BJ (cell line): ENCODE measurements around the gene PIP5K1C. TPM values are rescaled to one million over a fixed set of nuclear protein-coding genes. Genes with fewer than 3 reads are reported as not detected.

ENCODE experiments used
- CTCF ChIA-PET: fragments of 350-600 bp; formaldehyde crosslinking; extraction: SDS; loops from one replicate; lab custom pipeline; 2021; ENCODE audit warnings: antibody characterized with exemption, inconsistent platforms; lab: Yijun Ruan, JAX
- POLR2A ChIA-PET: fragments of 300-600 bp; sonication (Branson Sonifier 250); formaldehyde crosslinking; extraction: SDS; loops from one replicate; lab custom pipeline; 2021; ENCODE audit warnings: antibody characterized with exemption; lab: Charles Lee
- DNase-seq: peaks from one replicate; pipeline ENCODE4 v3.0.0-alpha.2; 2011; ENCODE audit warnings: low read depth
- H3K27me3 ChIP-seq: 2 replicates; pipeline ENCODE4 v1.6.0; 2011; ENCODE audit warnings: low read length; ENCODE audit not compliant: control insufficient read depth, insufficient read depth
- H3K36me3 ChIP-seq: 2 replicates; pipeline ENCODE4 v1.5.1; 2011; ENCODE audit warnings: low read length; ENCODE audit not compliant: control insufficient read depth, insufficient read depth
- H3K4me3 ChIP-seq: 2 replicates; pipeline ENCODE4 v1.5.1; 2011; ENCODE audit warnings: low read depth, mild to moderate bottlenecking, control low read depth, low read length
- CTCF ChIP-seq: IDR thresholded peaks from 2 replicates; pipeline ENCODE4 v1.5.1; 2011; ENCODE audit warnings: low read depth, mild to moderate bottlenecking, control low read depth, inconsistent platforms, low read length, moderate library complexity; ENCODE audit not compliant: insufficient read depth
- polyA plus RNA-seq: library from polyadenylated mRNA; depleted of rRNA; stranded (reverse); fragments of >200 nt; gene quantifications from 2 replicates; pipeline ENCODE4 v1.2.3, GENCODE V29; 2011

Gene PIP5K1C
- polyA plus RNA-seq, 1 experiment = 35.3 TPM

- DNase-seq = no peak
- no peak overlapping the region for H3K4me3 ChIP-seq
- POLR2A ChIA-PET = interaction anchor here (0.6 kb wide), 1 partner anchor 9 kb away, joined by 9 read pairs; no protein-coding TSS in a partner anchor
- no peaks in the 10 kb centered on the region for H3K36me3 ChIP-seq
- H3K27me3 ChIP-seq = peaks cover 3% of the 10 kb centered on the region
- CTCF ChIA-PET = interaction anchor here (0.7 kb wide), 1 partner anchor 106 kb away, joined by 4 read pairs; no protein-coding TSS in a partner anchor
- no peak for TF ChIP-seq CTCF
These were observed 15.9 kb upstream of the PIP5K1C start for GRCh38 chr19:3716147-3716668.

- no peak for DNase-seq
- no peak for TF ChIP-seq CTCF
- H3K36me3 ChIP-seq = no peaks in the 10 kb centered on the region
- no peak overlapping the region for H3K4me3 ChIP-seq
- ChIA-PET POLR2A (interaction anchor here (0.7 kb wide), 1 partner anchor 43 kb away, joined by 12 read pairs; no protein-coding TSS in a partner anchor), CTCF (no interaction called here)
- peaks cover 6% of the 10 kb centered on the region for H3K27me3 ChIP-seq
These were observed 12.7 kb upstream of the PIP5K1C start for GRCh38 chr19:3712663-3713611.

- DNase-seq = no peak
- Histone ChIP-seq H3K36me3 (no peaks in the 10 kb centered on the region), H3K27me3 (peaks cover 10% of the 10 kb centered on the region), H3K4me3 (no peak overlapping the region)
- TF ChIP-seq CTCF = no peak
- CTCF ChIA-PET = interaction anchor here (0.6 to 1.8 kb wide), 5 partner anchors 9 to 225 kb away, joined by 3 to 7 read pairs (median 4); partner anchors contain the start of gene PIP5K1C
- POLR2A ChIA-PET = interaction anchor here (0.5 kb wide), 1 partner anchor 372 kb away, joined by 22 read pairs; no protein-coding TSS in a partner anchor
These were observed 10.1 kb upstream of the PIP5K1C start for GRCh38 chr19:3710265-3710812.

GRCh38 chr19:3708207-3708931 is 8.1 kb upstream of the PIP5K1C start, which contains the start of gene TJP3:
Gene TJP3, plus strand, starts transcription at chr19:3708384. Its CDS starts 20,049 bp downstream, at chr19:3728433.
- H3K36me3 ChIP-seq = no peaks in the 10 kb centered on the region
- ChIA-PET CTCF (interaction anchor here (0.8 to 4.5 kb wide), 6 partner anchors 11 to 403 kb away, joined by 3 to 21 read pairs (median 6); no protein-coding TSS in a partner anchor), POLR2A (no interaction called here)
- no peak within 1 kb of the TSS for H3K4me3 ChIP-seq
- DNase-seq = no peak
- TF ChIP-seq CTCF = no peak
- H3K27me3 ChIP-seq = peaks cover 10% of the 10 kb centered on the region
